Panc1 (cell line): ENCODE results near the gene EIF5A. TPM values are rescaled to one million over a fixed set of nuclear protein-coding genes. Genes with fewer than 3 reads are reported as not detected.

Experiments used
- ATAC-seq: fragments of 200-7000 bp; cut with Tn5 transposase; 2 replicates; pipeline ENCODE4 v1.9.1; 2020; ENCODE audit warnings: mild to moderate bottlenecking, moderate library complexity
- BruUV-seq: library from RNA; stranded (reverse); fragments of 400-500 nt; replicated peaks from 2 replicates; lab custom pipeline; 2021; lab: Mats Ljungman, UMichigan
- CTCF ChIA-PET: fragments of 300-600 bp; sonication (Branson Sonifier 250); formaldehyde crosslinking; loops from one replicate; lab custom pipeline; 2022; ENCODE audit warnings: antibody characterized with exemption; lab: Charles Lee
- POLR2A ChIA-PET: fragments of 300-600 bp; sonication (Branson Sonifier 250); formaldehyde crosslinking; loops from one replicate; lab custom pipeline; 2022; ENCODE audit warnings: antibody characterized with exemption; lab: Charles Lee
- DNase-seq: peaks from one replicate; pipeline ENCODE4 v3.0.0-alpha.2; 2010; ENCODE audit warnings: low read depth, low spot score
- H3K27ac ChIP-seq: 2 replicates; pipeline ENCODE4 v1.5.1; 2011; ENCODE audit warnings: mild to moderate bottlenecking, low read length, inconsistent platforms
- H3K27me3 ChIP-seq: fragments of 200-500 bp; sonication (Bioruptor generic); 2 replicates; pipeline ENCODE4 v1.6.0; 2014; ENCODE audit warnings: low read length, inconsistent platforms; ENCODE audit not compliant: control insufficient read depth, insufficient read depth
- H3K36me3 ChIP-seq: fragments of 200-500 bp; sonication (Bioruptor generic); 2 replicates; pipeline ENCODE4 v1.5.1; 2014; ENCODE audit warnings: inconsistent platforms, mild to moderate bottlenecking, low read length, moderate library complexity; ENCODE audit not compliant: control insufficient read depth, insufficient read depth
- H3K4me1 ChIP-seq: 2 replicates; pipeline ENCODE4 v1.5.1; 2011; ENCODE audit warnings: inconsistent platforms, mild to moderate bottlenecking, low read length, moderate library complexity; ENCODE audit not compliant: control insufficient read depth, insufficient read depth
- H3K4me3 ChIP-seq, 2 experiments: 2 replicates each; pipeline ENCODE4 v1.5.1; 2011 to 2012; ENCODE audit warnings: low read depth in 2 of 2, low read length in 2 of 2, mild to moderate bottlenecking in 2 of 2, inconsistent platforms in 1 of 2, moderate library complexity in 1 of 2
- H3K9me3 ChIP-seq: fragments of 200-500 bp; sonication (Bioruptor generic); 2 replicates; pipeline ENCODE4 v1.5.1; 2014; ENCODE audit warnings: low read depth, mild to moderate bottlenecking, inconsistent platforms, low read length, moderate library complexity; ENCODE audit not compliant: control insufficient read depth, insufficient read depth
- POLR2AphosphoS5 ChIP-seq: IDR thresholded peaks from 2 replicates; pipeline ENCODE4 v1.6.1; 2012; ENCODE audit warnings: mild to moderate bottlenecking, low read depth, low read length, moderate library complexity
- SIN3A ChIP-seq: IDR thresholded peaks from 2 replicates; pipeline ENCODE4 v1.6.1; 2012; ENCODE audit warnings: low read depth, mild to moderate bottlenecking, low read length, moderate library complexity, borderline replicate concordance; ENCODE audit not compliant: insufficient read depth
- TCF7L2 ChIP-seq: IDR thresholded peaks from 2 replicates; pipeline ENCODE4 v1.6.1; 2011; ENCODE audit warnings: mild to moderate bottlenecking, low read depth, low read length, inconsistent platforms
- in situ Hi-C: cut with HindIII; loops from 2 replicates; pipeline ENCODE4 v1.10.0; 2016; ENCODE audit warnings: low sequenced_read_pairs, low pct_unique_long_range_greater_than_20kb
- intact Hi-C: fragments of 100-400 bp; cut with micrococcal nuclease; formaldehyde crosslinking; loops from one replicate; pipeline ENCODE4 v1.10.0; 2022; ENCODE audit not compliant: unreplicated experiment
- total RNA-seq: library from RNA; stranded (reverse); gene quantifications from one replicate; pipeline ENCODE4 v1.2.1, GENCODE V29; 2021; ENCODE audit not compliant: unreplicated experiment
- TF ChIP-seq, protein P1 (sequence below): fragments of 450-650 bp; IDR thresholded peaks from 2 replicates; pipeline ENCODE4 v1.5.1; 2017; ENCODE audit warnings: mild to moderate bottlenecking
- TF ChIP-seq, protein P2 (sequence below), 2 experiments: IDR thresholded peaks; 2 replicates each; pipeline ENCODE4 v1.6.1; 2011 to 2012; ENCODE audit warnings: low read depth in 2 of 2, control low read depth in 1 of 2, low read length in 1 of 2, mild to moderate bottlenecking in 1 of 2, moderate library complexity in 1 of 2; ENCODE audit not compliant: insufficient read depth in 1 of 2

Gene EIF5A
- total RNA-seq, 1 experiment from 2014 or later: 728 TPM

DNA sequence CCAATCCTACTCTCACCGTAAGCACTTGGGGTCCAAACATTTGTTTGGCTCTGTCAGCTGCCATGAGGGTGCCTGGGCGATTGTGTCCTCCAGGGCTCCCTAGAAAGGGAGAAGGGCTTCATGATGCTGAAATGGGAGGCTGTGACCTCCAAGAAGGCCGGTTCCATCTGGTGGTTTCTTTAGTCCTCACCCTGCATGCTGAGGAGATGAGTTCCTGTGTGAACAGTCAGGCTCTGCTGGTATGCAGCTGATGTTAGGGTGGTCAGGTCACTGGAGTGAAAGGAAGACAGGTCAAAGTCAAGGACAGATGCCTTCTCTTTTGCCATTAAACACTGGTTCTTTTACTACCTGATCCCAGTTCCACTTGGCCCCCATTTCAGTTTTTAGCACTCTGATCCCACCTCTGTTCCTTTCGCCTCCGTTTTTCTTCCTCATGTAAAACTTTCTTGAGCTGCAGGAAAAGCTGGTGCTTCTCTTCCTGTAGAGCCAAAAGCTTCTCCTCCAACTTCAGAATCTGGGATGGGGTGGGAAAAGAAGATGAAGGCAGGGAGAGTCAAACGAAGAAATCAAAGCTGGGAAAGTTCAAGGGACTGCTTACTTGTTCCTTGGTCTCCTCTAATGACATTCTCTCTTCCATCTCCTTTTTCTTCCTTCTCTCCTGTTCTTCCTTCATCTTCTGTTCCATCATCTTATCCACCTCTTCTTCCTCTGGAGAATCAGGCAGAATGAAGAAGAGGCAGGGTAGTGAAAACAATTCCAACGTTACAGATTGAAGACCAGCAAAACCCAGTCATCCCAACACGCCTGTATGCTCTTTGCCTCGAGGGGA is 6.7 kb downstream of the EIF5A start:
- H3K27me3 ChIP-seq: no peaks in the 10 kb centered on the region
- DNase-seq (no peak), ATAC-seq (no peak)
- in situ Hi-C loops: no loop called here
- H3K36me3 ChIP-seq: peaks cover 29% of the 10 kb centered on the region
- H3K4me1 ChIP-seq: peaks cover 42% of the 10 kb centered on the region
- H3K9me3 ChIP-seq: no peaks in the 10 kb centered on the region
- TSS peak; percentile 97 for BruUV-seq
- POLR2A ChIA-PET: interaction anchor here (1.0 to 1.9 kb wide), 2 partner anchors 16 to 33 kb away, joined by 3 to 5 read pairs; partner anchors contain the start of gene SLC2A4
- intact Hi-C loops: no loop called here
- peak overlapping the region; percentile 88 for H3K27ac ChIP-seq
- CTCF ChIA-PET: interaction anchor here (0.8 to 1.3 kb wide), 2 partner anchors 17 to 33 kb away, joined by 4 to 13 read pairs; partner anchors contain the start of gene SLC2A4
- H3K4me3 ChIP-seq: peak overlapping the region; percentile 66 to 75
- TF ChIP-seq POLR2AphosphoS5 (peak; percentile 11; the same call in 1 of the 2 replicates), TCF7L2 (no peak)

- Histone ChIP-seq H3K9me3 (no peaks in the 10 kb centered on the region), H3K4me3 (peak within 1 kb of the TSS; percentile 66 to 75), H3K4me1 (peaks cover 33% of the 10 kb centered on the region), H3K36me3 (peaks cover 25% of the 10 kb centered on the region), H3K27me3 (no peaks in the 10 kb centered on the region), H3K27ac (peak within 1 kb of the TSS; percentile 91)
- in situ Hi-C loops: no loop called here
- ATAC-seq (peak; percentile 87), DNase-seq (no peak)
- CTCF ChIA-PET: no interaction called here
- intact Hi-C loops: no loop called here
- TF ChIP-seq SIN3A: peak; percentile 49; the same call in 1 of the 2 replicates
- peak; percentile 56; the same call in 1 of the 2 replicates for TF ChIP-seq TCF7L2
- TF ChIP-seq, protein P1, sequence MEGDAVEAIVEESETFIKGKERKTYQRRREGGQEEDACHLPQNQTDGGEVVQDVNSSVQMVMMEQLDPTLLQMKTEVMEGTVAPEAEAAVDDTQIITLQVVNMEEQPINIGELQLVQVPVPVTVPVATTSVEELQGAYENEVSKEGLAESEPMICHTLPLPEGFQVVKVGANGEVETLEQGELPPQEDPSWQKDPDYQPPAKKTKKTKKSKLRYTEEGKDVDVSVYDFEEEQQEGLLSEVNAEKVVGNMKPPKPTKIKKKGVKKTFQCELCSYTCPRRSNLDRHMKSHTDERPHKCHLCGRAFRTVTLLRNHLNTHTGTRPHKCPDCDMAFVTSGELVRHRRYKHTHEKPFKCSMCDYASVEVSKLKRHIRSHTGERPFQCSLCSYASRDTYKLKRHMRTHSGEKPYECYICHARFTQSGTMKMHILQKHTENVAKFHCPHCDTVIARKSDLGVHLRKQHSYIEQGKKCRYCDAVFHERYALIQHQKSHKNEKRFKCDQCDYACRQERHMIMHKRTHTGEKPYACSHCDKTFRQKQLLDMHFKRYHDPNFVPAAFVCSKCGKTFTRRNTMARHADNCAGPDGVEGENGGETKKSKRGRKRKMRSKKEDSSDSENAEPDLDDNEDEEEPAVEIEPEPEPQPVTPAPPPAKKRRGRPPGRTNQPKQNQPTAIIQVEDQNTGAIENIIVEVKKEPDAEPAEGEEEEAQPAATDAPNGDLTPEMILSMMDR: no peak
- TF ChIP-seq, protein P2, sequence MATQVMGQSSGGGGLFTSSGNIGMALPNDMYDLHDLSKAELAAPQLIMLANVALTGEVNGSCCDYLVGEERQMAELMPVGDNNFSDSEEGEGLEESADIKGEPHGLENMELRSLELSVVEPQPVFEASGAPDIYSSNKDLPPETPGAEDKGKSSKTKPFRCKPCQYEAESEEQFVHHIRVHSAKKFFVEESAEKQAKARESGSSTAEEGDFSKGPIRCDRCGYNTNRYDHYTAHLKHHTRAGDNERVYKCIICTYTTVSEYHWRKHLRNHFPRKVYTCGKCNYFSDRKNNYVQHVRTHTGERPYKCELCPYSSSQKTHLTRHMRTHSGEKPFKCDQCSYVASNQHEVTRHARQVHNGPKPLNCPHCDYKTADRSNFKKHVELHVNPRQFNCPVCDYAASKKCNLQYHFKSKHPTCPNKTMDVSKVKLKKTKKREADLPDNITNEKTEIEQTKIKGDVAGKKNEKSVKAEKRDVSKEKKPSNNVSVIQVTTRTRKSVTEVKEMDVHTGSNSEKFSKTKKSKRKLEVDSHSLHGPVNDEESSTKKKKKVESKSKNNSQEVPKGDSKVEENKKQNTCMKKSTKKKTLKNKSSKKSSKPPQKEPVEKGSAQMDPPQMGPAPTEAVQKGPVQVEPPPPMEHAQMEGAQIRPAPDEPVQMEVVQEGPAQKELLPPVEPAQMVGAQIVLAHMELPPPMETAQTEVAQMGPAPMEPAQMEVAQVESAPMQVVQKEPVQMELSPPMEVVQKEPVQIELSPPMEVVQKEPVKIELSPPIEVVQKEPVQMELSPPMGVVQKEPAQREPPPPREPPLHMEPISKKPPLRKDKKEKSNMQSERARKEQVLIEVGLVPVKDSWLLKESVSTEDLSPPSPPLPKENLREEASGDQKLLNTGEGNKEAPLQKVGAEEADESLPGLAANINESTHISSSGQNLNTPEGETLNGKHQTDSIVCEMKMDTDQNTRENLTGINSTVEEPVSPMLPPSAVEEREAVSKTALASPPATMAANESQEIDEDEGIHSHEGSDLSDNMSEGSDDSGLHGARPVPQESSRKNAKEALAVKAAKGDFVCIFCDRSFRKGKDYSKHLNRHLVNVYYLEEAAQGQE (IDR thresholded peaks at IDR 0.05; ENCODE audit: insufficient read depth in 1 of 2, low read depth in 2 of 2, low read length in 1 of 2): peak; percentile 87
- TF ChIP-seq POLR2AphosphoS5: peak; percentile 74; the same call in 1 of the 2 replicates
- BruUV-seq: no TSS peak
- POLR2A ChIA-PET: interaction anchor here (0.5 kb wide), 1 partner anchor 198 kb away, joined by 3 read pairs; no protein-coding TSS in a partner anchor
Observed at GRCh38 chr17:7314719-7315569, 7.5 kb downstream of the EIF5A start, which contains the start of gene GPS2. GPS2 (minus strand) TSS chr17:7315360; CDS start chr17:7315052, 308 bp downstream.
